NCI-H2227 (cell line): ENCODE data around the gene PLXNA3.
"Not testable (repeated sequence)": the region's sequence is repeated elsewhere in the genome, so short reads cannot be mapped to it uniquely, and the experiment has no call there.

Source experiments
- DNase-seq: peaks from one replicate; lab custom pipeline; 2025; ENCODE audit not compliant: unreplicated experiment; lab: John Stamatoyannopoulos, UW

PLXNA3 gene

GRCh38 chrX:154478728-154479622, 20.9 kb downstream of the PLXNA3 start, which contains the start of gene LAGE3:
Gene LAGE3, minus strand, starts transcription at chrX:154479281. Its CDS starts 366 bp downstream, at chrX:154478915.
- DNase-seq: peak; percentile 94

GRCh38 chrX:154481195-154481594, 23.1 kb downstream of the PLXNA3 start:
- no peak for DNase-seq

- DNase-seq: no peak
Measured at GRCh38 chrX:154481911-154482601, 24.0 kb downstream of the PLXNA3 start.

- DNase-seq: no peak
Measured at GRCh38 chrX:154482786-154483185, 24.7 kb downstream of the PLXNA3 start.

- no peak for DNase-seq
Measured at GRCh38 chrX:154483325-154483724, 25.2 kb downstream of the PLXNA3 start.

GRCh38 chrX:154484255-154485149, 26.4 kb downstream of the PLXNA3 start:
- DNase-seq: no peak

- DNase-seq: peak; percentile 48
Measured at GRCh38 chrX:154485150-154486051, 27.3 kb downstream of the PLXNA3 start.

GRCh38 chrX:154486052-154486395, 27.9 kb downstream of the PLXNA3 start:
- DNase-seq: peak; percentile 48

- peak; percentile 76 for DNase-seq
Measured at GRCh38 chrX:154486396-154487207, 28.5 kb downstream of the PLXNA3 start, which contains the start of gene UBL4A. Gene UBL4A, minus strand, starts transcription at chrX:154486615. Its CDS starts 31 bp downstream, at chrX:154486584.

- no peak for DNase-seq
Measured at GRCh38 chrX:154487518-154488290, 29.6 kb downstream of the PLXNA3 start.

- no peak for DNase-seq
Measured at GRCh38 chrX:154488336-154489075, 30.4 kb downstream of the PLXNA3 start.

- no peak for DNase-seq
Measured at GRCh38 chrX:154489182-154489581, 31.1 kb downstream of the PLXNA3 start.

- no peak for DNase-seq
Measured at GRCh38 chrX:154490021-154490413, 31.9 kb downstream of the PLXNA3 start.

- DNase-seq: peak; percentile 94
Measured at GRCh38 chrX:154490414-154491083, 32.5 kb downstream of the PLXNA3 start, which contains the start of gene SLC10A3. Gene SLC10A3, minus strand, starts transcription at chrX:154490629. Its CDS starts 1,689 bp downstream, at chrX:154488940.

GRCh38 chrX:154494715-154495114, 36.6 kb downstream of the PLXNA3 start:
- no peak for DNase-seq

- no peak for DNase-seq
Measured at GRCh38 chrX:154495472-154495922, 37.4 kb downstream of the PLXNA3 start.

GRCh38 chrX:154496591-154497137, 38.6 kb downstream of the PLXNA3 start:
- DNase-seq: not testable (repeated sequence)
